H1 (cell line): ENCODE results near the gene MACF1. TPM values are rescaled to one million over a fixed set of nuclear protein-coding genes. Genes with fewer than 3 reads are reported as not detected.

ENCODE experiments used
- RBBP5 ChIP-seq: IDR thresholded peaks from 2 replicates; pipeline ENCODE4 v1.7.1; 2012; ENCODE audit warnings: low read depth, mild to moderate bottlenecking, inconsistent platforms, low read length, moderate library complexity, borderline replicate concordance
- polyA plus RNA-seq, 7 experiments: library from polyadenylated mRNA; depleted of rRNA in 3 of 7; stranded (reverse) in 5 of 7; unstranded in 2 of 7; fragments of >200 nt in 5 of 7; fragments of 200-250 nt in 2 of 7; gene quantifications; 1 replicate in 5 of 7; 2 replicates in 1 of 7; 4 replicates in 1 of 7; pipeline versions ENCODE4 v1.2.1 to v1.2.3, GENCODE V29; 2011 to 2013; ENCODE audit warnings: missing spikeins in 2 of 7, mixed read lengths in 2 of 7
- total RNA-seq: library from RNA; stranded (reverse); fragmentation: NEBNext Ultra II Directional; extraction: Animal tissue kit (Norgen Biotek cat#: 25700); gene quantifications from 2 replicates; pipeline ENCODE4 v1.2.1, GENCODE V29; 2021

MACF1 gene
- total and polyA plus RNA-seq, 2 of the 8 experiments (the other 6 are each of a cell fraction or from before 2014, with no cell fraction given): 59.8 to 285 TPM

GRCh38 chr1:39394598-39394997 is 190.1 kb downstream of the MACF1 start (continued):
- TF ChIP-seq RBBP5: no peak
